ENCODE measurements around the gene FCGBP.
"Not testable (repeated sequence)": the region's sequence is repeated elsewhere in the genome, so short reads cannot be mapped to it uniquely, and the experiment has no call there.

FCGBP gene

DNA sequence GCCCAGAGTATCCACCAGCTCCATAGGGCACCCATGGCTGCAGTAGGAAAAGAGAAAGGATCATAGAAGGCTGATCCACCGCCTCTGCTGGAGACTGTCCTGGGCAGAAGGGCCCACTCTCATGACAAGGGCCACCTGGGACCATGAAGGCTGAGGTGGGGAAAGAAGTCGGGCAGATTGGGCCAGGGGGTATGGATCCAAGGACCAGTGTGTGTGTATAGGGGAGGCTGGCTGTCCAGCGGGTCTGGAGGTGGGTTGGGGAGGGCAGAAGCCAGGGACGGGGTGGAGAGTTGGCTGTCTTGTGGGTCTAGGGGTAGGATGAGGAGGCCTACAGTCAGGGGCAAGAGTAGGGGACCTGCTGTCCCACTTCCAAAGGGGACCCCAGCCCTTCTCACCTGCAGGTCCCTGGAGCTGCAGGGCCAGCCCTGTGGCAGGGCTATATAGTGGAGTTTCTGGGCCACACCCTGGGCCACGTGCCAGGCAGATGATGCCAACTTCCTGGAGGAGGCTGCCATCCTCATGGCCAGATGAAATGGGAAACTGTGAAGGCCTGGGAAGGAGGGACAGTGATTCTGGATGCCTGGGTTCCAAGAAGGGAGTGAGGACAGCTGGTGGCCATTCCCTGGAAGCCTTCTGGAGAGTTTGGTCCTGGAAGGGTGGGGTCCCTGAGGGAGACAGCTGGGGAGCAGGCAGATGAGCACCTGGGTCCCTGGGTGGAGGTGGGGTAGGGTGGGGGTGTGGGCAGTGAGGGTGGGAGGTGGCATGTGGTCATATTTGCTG is at the start of gene FCGBP:
FCGBP (minus strand) TSS at position 51 of the 780 bp plus-strand sequence.
- no peak for DNase-seq

DNA sequence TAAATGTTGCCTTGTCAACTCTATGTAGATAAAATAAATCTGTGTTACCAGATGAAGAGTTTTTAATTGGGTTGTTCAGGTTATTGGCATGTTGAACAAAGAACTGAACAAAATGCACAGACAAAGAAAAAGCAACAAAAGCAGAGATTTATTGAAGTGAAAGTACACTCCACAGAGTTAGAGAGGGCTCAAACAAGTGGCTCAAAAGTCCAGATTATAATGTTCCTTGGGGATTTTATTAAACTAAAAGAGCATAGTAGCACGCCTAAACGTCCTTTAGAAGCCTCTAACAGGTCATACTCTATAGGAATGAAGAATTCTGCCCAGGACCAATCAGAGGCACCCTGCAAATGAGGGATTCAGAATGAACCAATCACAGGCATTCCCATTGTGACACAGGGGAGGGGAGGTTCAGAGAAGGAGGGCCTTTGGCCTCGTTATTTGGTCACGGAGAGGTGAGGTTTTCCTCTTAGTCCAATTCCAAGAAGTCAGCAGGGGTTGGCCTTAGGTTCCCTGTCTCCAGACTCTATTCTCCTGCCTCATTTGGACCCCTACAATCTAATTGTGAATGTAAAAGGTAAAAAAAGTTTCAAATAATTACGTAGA is 49.4 kb upstream of the FCGBP start:
- DNase-seq, result no peak

DNA sequence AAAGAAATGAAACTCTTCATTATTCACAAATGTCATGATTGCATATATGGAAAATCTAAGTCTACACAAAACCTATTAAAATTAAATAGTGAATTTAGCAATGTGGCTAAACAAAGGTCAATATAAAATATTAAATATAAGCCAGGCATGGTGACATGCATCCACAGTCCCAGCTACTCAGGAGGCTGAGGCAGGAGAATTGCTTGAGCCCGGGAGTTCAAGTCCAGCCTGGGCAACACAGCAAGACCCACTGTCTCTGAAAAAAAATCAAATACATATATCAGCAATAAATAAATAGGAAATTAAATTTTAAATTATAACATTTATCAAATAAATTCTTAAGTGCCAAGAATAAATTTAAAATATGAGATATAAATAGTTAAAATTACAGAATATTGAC is 48.4 kb upstream of the FCGBP start:
- DNase-seq, result no peak

- DNase-seq, result no peak
Measured at GRCh38 chr19:39974377-39975155, 40.1 kb upstream of the FCGBP start.

GRCh38 chr19:39971380-39972035 is 37.1 kb upstream of the FCGBP start:
- DNase-seq, result peak; percentile 33

- DNase-seq, result peak; percentile 99
Measured at GRCh38 chr19:39970675-39971379, 36.4 kb upstream of the FCGBP start, which contains the start of gene PSMC4. PSMC4 (plus strand) TSS chr19:39971165; CDS start chr19:39971203, 38 bp downstream.

DNA sequence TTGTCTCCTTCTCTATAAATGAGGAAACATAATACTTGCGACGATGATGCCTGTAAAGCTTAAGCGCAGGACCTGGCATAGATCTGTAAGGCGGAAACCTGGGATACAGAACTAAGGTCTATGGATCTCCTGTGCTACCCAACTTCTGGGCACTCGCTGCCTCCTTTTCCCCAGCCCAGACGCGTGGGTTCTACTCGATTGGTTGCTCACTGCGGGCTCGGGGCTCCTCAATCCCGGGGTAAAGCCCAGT is 35.9 kb upstream of the FCGBP start:
- no peak for DNase-seq

DNA sequence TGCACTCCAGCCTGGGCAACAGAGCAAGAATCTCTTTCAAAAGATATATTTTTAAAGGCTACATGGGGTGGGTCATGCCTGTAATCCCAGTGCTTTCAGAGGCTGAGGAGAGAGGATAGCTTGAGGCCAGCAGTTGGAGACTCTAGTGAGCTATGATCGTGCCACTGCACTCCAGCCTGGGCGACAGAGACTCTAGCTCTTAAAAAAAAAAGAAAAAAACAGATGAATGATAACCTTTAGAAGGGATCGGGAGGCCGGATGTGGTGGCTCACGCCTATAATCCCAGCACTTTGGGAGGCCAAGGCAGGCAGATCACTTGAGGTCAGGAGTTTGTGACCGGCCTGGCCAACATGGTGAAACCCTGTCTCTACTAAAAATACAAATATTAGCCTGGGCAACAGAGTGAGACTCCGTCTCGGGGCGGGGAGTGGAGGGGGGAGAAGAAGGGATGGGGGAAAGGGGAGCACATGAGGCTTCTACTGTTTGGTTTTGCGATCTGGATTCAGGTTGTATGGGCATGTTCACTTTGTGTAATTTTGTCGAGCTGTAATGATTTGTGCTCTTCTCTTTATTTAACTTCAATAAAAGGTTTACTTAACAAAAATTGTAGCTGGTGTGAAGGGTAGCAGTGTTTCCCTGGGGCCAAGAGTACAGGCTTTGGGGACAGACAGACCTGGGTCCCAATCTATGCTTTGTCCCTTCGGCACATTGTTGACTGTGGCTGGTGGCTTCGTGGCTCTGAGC is 35.4 kb upstream of the FCGBP start:
- peak; percentile 37 for DNase-seq

DNA sequence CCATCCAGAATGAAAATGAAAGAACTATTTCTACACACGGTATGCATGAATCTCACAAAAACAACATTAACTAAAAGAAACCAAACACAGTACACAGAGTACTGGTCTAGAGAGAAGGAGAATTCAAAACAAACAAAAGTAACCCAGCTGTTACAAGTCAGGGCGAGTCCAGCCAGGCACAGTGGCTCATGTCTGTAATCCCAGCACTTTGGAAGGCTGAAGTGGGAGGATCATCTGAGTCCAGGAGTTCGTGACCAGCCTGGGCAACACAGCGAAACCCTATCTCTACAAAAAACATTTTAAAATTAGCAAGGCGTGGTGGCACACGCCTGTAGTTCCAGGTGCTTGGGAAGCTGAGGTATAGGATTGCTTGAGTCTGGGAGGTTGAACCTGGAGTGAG is 34.8 kb upstream of the FCGBP start:
- DNase-seq, result no peak

DNA sequence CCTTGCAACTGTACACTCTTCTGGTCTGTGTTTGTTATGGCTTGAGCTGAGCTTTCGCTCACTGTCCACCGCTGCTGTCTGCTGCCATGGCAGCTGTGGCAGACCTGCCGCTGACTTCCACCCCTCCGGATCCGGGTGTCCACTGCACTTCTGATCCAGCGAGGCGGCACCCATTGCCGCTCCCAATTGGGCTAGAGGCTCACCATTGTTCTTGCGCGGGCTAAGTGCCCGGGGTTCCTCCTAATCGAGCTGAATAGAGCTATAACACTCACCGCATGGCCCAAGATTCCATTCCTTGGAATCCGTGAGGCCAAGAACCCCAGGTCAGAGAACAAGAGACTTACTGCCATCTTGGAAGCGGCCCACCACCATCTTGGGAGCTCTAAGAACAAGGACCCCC is 34.4 kb upstream of the FCGBP start:
- DNase-seq, result no peak

- DNase-seq, result no peak
Measured at GRCh38 chr19:39967561-39967960, 33.1 kb upstream of the FCGBP start.

DNA sequence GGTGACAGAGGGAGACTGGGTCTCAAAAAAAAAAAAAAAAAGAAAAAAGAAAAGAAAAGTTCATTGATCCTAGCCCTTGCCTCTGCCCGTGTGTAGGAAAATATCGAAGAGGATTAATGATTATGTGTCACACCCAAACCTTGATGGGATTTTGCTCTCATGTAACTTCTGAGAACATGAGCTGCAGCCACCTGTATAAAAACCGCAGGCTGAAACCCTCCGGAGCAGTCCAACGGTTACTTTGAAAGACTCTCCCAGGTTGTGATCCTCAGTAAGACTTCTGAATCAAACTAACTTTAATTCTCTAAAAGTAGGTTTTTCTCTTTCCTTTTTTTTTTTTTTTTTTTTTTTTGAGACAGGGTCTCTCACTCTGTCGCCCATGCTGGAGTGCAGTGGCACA is 32.2 kb upstream of the FCGBP start:
- DNase-seq, result no peak

GRCh38 chr19:39963898-39964297 is 29.5 kb upstream of the FCGBP start:
- no peak for DNase-seq

DNA sequence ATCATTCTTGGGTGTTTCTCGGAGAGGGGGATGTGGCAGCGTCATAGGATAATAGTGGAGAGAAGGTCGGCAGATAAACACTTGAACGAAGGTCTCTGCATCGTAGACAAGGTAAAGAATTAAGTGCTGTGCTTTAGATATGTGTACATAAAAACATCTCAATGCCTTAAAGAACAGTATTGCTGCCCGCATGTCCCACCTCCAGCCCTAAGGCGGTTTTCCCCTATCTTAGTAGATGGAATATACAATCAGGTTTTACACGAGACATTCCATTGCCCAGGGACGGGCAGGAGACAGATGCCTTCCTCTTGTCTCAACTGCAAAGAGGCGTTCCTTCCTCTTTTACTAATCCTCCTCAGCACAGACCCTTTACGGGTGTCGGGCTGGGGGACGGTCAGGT is 25.0 kb upstream of the FCGBP start:
- DNase-seq, result not testable (repeated sequence)

DNA sequence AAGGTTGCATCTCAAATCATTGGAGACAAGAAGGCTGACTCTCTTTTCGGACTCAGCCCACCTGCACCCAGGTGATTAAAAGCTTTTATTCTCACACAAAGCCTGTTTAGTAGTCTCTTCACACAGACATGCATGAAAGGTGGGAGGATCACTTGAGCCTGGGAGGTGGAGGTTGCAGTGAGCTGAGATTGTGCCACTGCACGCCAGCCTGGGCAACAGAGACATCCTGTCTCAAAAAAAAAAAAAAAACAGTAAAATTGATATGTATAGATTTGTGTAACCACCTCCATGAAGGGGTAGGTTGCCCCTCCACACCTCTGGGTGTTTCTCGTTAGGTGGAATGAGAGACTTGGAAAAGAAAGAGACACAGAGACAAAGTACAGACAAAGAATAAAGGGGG is 24.5 kb upstream of the FCGBP start:
- not testable (repeated sequence) for DNase-seq

DNA sequence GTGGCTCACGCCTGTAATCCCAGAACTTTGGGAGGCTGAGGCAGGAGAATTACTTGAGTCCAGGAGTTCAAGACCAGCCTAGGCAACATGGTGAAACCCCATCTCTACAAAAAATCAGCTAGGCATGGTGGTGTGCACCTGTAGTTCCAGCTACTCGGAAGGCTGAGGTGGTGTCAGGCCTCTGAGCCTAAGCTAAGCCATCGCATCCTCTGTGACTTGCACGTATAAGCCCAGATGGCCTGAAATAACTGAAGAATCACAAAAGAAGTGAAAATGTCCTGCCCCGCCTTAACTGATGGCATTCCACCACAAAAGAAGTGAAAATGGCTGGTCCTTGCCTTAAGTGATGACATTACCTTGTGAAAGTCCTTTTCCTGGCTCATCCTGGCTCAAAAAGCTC is 23.5 kb upstream of the FCGBP start:
- not testable (repeated sequence) for DNase-seq

- no peak for DNase-seq
Measured at GRCh38 chr19:39953915-39954314, 19.5 kb upstream of the FCGBP start.

DNA sequence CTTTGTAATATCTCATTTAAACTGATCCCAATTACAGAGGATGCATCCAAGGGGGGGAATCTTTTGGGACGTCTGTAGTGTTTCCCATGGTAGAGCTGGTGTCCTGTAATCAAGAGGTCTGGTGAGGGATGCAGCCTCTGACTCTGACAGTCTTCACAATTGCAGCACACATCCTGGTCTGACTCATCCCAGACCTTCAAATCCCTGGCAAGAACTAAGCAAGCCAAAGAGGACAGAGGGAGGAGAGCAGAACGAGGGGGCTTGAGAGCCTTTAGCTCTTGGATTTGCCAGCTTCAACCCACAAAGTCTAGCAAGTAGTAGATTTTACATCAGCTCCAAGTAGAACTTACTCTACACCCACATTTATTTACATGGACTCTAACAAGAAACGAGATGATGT is 17.3 kb upstream of the FCGBP start:
- no peak for DNase-seq

DNA sequence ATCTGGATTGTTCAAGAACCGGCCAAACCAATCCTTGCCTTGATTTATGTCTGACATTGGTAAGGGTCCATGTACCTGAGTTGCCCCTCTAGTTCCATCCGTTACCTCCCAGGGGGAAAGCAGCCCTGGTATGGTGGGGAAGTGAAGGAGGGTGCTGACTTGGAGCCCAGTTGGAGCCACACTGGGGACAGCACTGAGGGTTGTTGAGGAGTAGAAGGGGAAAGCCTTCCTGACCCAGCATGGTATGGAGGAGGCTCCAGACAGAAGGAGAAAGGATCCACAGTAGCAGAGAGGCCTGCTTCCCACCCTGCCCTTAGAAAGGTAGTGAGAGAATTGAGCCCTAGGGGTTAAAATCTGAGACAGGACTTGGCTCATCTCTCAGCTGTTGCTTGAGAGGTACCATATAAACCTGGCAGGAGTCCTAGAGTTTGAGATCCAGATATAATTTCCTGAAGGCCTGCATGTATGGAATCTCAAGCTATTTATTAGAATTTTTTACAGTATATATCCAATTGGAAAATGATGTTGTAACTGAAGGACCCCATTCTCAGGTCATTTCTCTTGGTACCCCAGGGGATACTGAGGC is 16.7 kb upstream of the FCGBP start:
- no peak for DNase-seq

DNA sequence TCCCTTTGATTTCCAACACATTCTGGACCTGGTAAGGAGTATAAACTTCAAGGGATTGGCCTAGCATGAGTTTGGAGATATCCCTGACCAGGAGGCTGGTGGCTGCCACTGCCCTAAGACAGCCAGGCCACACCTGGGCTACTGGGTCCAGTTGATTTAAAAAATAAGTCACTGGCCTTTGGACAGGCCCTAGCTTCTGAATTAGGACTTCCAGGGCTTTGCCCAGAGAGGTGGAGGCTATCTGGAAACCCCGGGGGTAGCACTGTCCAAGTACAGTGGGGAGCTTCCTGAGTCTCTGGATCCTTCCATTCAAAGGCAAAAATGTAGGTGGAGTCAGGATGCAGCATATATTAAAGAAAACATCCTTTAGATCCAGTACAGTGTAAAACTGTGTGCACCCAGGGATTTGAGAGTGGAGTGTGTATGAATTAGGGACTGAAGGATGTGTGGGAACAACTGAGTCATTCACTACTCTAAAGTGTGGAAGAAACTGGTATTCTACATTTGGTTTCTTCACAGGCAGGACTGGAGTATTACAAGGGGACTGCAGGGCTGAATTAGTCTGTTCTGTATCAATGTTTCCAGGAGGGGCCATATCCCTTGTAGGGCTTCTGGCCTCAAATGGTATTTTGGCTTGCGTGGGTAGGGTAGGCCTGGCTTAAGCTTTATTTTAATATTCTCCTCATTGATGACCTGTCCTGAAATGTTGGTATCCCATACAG is 14.8 kb upstream of the FCGBP start:
- no peak for DNase-seq

DNA sequence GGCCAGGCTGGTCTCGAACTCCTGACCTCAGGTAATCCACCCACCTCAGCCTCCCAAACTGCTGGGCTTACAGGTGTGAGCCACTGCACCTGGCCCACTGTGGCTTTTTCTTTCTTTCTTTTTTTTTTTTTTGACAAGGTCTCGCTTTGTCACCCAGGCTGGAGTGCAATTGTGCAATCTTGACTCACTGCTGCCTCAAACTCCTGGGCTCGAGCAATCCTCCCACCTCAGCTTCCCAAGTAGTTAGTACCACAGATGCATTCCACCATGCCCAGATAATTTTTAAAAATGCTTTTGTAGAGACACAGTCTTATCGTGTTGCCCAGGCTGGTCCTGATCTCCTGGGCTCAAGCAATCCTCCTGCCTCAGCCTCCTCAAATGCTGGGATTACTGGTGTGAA is 12.1 kb upstream of the FCGBP start:
- DNase-seq, result no peak

Data from stimulated activated CD4-positive, alpha-beta T cell treated with anti-CD3 and anti-CD28 coated beads, Interleukin-15, amount 100 ng/mL, for 24 hours (primary cell).